ENCODE results near the gene ANKRD33.

GRCh38 chr12:51911307-51911706 is 23.4 kb downstream of the ANKRD33 start:
- no peak for TF ChIP-seq TAF1 (IDR thresholded peaks at IDR 0.05; ENCODE audit: low read depth, low read length)
- no peak for TF ChIP-seq POLR2A (IDR thresholded peaks at IDR 0.05; ENCODE audit: low read depth, low read length)

All from GM12891 (cell line).